Right ventricle myocardium superior (tissue), 1 donor: ENCODE results near the gene P2RY6. TPM values are rescaled to one million over a fixed set of nuclear protein-coding genes. Genes with fewer than 3 reads are reported as not detected.
A peak's percentile ranks its signal among the peaks of the same experiment; 100 is the strongest.

Experiments used
- ATAC-seq: fragments of 200-7000 bp; cut with Tn5 transposase; one replicate; pipeline ENCODE4 v1.9.1; 2020; ENCODE audit warnings: mild to moderate bottlenecking; ENCODE audit not compliant: poor library complexity
- DNase-seq: peaks from one replicate; pipeline ENCODE4 v3.0.0-alpha.2; 2020
- intact Hi-C: fragments of 100-400 bp; cut with DNase I; formaldehyde crosslinking; loops from one replicate; pipeline ENCODE4 v1.11.2; 2022
- total RNA-seq: library from RNA; stranded (reverse); fragmentation: NEBNext Ultra II Directional; extraction: Animal tissue kit (Norgen Biotek cat#: 25700); gene quantifications from one replicate; pipeline ENCODE4 v1.2.1, GENCODE V29; 2021
- donor health status: DM: no; HTN: yes; CAD: no; lungs with severe emphysema.

P2RY6 gene
- total RNA-seq, 1 donor from 2014 or later = 2.1 TPM

DNA sequence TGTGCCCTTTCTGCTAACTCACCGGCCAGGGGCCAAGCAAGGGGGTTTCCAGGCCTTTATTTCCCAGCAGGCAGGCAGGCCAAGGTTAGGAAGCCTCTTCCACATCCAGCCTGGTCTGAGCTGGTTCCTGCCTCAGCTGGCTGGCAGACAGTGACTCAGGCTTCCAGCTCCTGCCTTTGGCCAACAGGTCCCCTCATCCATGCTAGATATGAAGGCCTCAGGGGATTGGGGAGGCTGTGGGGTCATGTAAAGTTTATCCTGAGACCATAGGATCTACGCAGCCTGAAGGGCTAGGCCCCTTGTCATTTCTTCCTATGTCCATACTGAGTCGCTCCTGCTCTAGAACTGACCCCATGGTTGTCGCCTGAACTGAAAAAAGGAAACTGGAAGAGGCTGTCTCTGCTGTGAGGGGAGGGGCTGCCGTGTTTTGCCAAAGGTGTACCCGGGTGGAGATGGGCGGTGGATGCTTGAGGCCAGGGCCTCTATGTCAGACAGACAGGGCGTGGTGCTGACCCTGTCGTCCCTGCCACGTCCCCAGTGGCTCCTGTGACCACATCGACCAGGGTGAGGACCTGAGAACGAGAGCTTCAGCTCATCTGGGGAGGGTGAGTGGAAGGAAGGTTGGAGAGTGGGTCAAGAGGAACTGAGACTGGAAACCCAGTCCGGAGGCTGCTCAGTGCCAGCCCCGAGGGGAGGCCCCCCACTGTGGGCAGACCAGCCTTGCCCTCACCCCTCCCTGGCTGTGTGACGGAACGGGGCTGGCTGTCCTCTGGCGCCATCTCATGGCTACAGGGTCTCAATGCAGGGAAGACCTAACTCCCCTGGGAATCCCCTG, 17.0 kb downstream of the P2RY6 start:
- DNase-seq (peak; percentile 81), ATAC-seq (peak; percentile 86)
- intact Hi-C loops = loop anchor here (5.0 kb wide), 2 partner anchors 52 to 102 kb away; no protein-coding TSS in a partner anchor

DNA sequence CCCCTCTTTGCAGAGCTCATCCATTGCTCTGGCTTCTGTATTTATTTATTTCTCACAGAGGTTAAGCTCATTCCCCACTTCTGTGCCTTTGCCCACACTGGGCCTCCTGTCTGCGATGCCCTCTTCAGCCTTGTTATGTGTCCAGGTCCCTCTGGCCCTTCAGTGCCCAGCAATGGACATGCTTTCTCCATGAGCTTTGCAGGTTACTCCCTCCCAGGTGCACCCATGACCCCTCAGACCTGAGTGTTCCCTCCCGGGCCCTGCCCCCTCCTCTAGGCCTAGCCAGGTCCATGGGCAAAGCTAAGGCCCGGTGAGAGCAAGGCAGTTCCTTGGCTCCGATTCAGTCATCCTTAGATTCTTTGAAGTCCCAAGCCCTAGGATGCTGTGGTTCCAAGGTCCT, 18.4 kb downstream of the P2RY6 start:
- no peak for DNase-seq
- intact Hi-C loops = loop anchor here (10.0 kb wide), 1 partner anchor 566 kb away; no protein-coding TSS in a partner anchor

DNA sequence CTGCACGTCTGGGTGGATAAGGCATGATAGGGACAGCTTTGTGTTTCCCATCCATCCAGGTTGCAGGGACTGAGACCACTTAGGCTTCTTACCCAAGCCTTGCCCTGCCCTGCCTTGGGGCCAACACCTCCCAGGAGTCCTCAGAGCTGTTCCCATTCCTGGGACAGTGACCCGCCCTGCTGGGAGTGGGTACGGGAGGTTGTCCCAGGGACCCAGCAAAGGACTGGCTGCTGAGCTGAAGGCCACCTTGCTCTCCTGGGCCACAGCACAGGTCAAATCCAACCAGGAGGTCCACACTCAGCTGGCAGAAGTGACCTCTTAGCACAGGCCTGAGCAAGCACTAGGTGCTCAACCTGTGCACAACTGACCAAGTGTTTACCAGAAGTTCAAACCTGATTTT, 19.1 kb downstream of the P2RY6 start:
- intact Hi-C loops = loop anchor here (10.0 kb wide), 1 partner anchor 566 kb away; no protein-coding TSS in a partner anchor
- ATAC-seq (no peak), DNase-seq (no peak)

More for the DNA sequence above, 18.4 kb downstream of the P2RY6 start:
- no peak for ATAC-seq

DNA sequence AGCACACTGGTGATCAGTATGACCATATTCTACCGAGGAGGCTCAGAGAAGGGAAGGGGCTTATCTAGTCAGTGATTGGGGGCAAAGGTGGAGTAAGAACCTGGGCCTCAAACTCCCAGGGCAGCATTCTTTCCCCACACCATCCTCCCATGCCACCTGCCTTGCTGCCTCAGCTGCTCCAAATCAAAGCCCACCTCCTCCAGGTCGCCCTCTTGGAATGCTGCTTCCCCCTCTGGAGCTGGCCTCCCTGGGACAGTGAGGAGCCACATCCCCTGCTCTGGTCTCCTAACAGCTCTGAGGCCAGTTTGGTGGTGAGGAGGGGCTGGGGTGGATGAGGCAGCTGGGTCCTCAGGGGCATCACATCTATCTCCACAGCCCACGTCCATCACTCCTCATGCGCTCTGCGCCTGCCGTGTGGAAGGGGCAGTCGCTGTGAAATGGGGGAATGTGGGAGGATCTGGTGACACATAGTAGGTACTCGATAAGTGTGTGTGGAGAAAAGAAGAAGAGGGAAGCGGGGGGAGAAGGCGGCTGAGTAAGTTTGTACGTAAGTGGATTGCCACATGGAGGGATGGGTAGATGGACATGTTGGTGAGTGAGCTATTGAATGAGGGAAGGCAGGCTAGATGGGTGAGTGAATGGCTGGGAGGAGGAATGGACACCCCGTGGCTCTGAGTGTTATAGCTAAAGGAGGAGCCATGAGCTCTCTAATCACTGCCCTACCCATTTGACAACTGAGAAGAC, 19.8 kb downstream of the P2RY6 start:
- intact Hi-C loops = loop anchor here (10.0 kb wide), 1 partner anchor 567 kb away; no protein-coding TSS in a partner anchor
- ATAC-seq = no peak
- DNase-seq = no peak

DNA sequence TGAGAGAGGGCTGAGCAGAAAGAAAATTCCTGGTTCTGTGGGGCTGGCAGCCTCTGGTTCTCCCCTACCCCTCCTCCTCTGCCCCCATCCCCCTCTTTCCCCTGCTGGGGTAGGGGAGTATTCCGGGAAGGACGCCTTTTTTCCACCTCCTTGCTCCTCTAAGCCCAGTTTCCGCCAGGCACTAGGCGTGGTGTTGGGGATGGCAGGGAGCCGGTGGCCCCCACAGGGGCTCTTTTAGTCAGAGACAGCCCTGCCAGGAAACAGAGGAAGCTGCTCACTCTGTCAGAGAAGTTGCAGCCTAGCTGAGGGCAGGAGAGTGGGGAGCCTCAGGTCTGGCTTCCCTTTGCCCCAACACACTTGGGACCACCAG, 20.4 kb downstream of the P2RY6 start:
- intact Hi-C loops = loop anchor here (10.0 kb wide), 1 partner anchor 568 kb away; no protein-coding TSS in a partner anchor
- ATAC-seq = no peak
- no peak for DNase-seq

DNA sequence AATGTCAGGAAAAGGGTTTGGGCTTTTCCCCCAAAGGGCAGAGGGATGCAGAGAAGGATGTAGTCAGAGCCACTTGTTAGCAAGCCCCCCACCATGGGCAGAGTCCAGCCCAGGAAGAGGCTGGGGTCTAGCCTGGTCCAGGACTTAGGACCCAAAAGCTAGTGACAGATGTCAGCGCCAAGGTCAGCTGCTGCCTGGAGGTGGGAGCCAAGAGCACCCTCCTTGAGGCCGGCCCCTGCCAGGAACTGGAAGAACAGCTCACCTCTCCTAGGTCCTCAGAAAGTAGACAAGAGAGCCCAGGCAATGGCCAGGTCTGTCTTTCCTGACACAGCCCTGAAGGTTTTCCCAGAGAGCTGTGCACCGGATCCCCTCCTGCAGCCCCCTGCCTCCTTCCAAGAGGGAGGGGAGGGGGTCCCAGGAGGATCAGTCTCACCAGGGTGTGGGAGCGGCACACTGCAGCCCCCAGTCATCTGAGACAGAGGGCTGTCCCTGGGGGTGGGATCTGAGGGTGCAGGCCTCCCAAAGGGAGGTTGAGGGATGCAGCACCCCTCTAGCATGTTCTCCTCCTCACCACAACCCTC, 21.3 kb downstream of the P2RY6 start:
- DNase-seq (no peak), ATAC-seq (no peak)
- intact Hi-C loops = loop anchor here (10.0 kb wide), 1 partner anchor 569 kb away; no protein-coding TSS in a partner anchor

DNA sequence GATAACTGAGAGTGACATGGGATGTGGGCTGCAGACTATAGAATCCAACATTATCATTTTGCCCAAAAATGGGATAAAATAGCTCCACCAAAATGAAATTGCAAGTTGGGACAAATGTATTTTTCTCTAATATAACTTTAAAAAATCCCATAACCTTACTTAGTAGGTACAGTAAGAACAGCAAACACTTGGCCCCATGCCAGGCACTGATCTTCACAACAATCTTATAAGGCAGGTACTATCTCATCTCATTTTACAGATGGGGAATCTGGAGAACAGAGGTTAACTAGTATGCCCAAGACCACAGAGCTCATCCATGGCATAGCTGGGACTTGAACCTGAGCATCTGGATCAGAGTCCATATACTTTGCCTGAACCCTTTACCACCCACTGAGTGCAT, 22.5 kb downstream of the P2RY6 start:
- DNase-seq (no peak), ATAC-seq (no peak)
- intact Hi-C loops = loop anchor here (10.0 kb wide), 1 partner anchor 570 kb away; no protein-coding TSS in a partner anchor

DNA sequence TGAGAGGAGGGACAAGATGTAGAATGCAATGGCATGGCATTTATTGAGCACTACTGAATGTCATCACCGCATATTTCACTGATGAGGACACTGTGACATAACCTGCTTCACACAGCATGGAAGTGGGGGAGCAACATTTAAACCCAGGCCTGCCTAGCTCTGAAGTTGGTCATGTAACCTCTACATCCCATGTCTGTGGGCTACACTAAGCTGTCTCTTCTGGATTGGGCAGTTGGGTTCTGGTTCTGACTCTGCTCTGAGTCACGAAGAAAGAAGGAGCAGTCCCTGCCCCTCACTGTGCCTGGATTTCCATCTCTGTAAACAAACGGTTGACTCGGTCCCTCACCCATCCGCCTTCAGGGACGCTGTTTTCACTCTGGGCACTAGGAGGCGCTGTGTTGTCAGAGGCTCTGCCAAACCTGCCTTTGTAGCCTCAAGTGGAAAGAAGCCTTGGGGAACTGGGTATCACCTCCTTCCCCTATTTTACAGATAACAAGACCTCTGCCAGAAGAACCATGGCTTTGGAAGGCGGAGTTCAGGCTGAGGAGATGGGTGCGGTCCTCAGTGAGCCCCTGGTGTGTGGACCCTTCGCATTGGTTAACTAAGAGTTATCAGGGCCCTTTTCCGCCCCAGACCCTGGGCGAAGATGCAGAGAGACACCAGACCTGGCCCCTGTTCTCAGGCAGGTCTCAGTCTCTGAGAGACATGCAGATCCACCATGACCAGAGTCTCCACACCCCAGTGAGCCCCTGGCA, 23.3 kb downstream of the P2RY6 start:
- intact Hi-C loops = loop anchor here (10.0 kb wide), 1 partner anchor 571 kb away; no protein-coding TSS in a partner anchor

DNA sequence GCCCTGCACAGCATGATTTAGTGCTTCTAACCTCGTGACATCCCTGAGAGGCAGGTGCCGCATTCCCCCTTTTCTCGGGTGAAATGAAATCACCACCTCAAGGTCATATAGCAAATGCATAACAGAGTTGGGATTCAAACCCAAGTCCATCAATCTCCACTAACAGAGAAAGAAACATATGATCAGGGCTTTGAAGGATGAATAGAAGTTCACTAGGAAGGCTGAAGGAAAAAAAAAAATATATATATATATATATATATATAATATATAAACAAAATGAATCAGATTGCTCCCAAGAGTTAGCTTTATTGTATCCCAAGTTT, 23.8 kb downstream of the P2RY6 start:
- DNase-seq (no peak), ATAC-seq (no peak)
- intact Hi-C loops = loop anchor here (10.0 kb wide), 1 partner anchor 571 kb away; no protein-coding TSS in a partner anchor

More for the DNA sequence above, 23.3 kb downstream of the P2RY6 start:
- ATAC-seq (peak; percentile 38), DNase-seq (peak; percentile 74)

DNA sequence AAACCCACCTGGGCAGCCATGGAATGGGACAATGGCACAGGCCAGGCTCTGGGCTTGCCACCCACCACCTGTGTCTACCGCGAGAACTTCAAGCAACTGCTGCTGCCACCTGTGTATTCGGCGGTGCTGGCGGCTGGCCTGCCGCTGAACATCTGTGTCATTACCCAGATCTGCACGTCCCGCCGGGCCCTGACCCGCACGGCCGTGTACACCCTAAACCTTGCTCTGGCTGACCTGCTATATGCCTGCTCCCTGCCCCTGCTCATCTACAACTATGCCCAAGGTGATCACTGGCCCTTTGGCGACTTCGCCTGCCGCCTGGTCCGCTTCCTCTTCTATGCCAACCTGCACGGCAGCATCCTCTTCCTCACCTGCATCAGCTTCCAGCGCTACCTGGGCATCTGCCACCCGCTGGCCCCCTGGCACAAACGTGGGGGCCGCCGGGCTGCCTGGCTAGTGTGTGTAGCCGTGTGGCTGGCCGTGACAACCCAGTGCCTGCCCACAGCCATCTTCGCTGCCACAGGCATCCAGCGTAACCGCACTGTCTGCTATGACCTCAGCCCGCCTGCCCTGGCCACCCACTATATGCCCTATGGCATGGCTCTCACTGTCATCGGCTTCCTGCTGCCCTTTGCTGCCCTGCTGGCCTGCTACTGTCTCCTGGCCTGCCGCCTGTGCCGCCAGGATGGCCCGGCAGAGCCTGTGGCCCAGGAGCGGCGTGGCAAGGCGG, 24.5 kb downstream of the P2RY6 start:
- DNase-seq (no peak), ATAC-seq (no peak)
- intact Hi-C loops = loop anchor here (10.0 kb wide), 1 partner anchor 572 kb away; no protein-coding TSS in a partner anchor

DNA sequence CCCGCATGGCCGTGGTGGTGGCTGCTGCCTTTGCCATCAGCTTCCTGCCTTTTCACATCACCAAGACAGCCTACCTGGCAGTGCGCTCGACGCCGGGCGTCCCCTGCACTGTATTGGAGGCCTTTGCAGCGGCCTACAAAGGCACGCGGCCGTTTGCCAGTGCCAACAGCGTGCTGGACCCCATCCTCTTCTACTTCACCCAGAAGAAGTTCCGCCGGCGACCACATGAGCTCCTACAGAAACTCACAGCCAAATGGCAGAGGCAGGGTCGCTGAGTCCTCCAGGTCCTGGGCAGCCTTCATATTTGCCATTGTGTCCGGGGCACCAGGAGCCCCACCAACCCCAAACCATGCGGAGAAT, 25.1 kb downstream of the P2RY6 start:
- ATAC-seq (no peak), DNase-seq (no peak)
- intact Hi-C loops = loop anchor here (10.0 kb wide), 1 partner anchor 572 kb away; no protein-coding TSS in a partner anchor

DNA sequence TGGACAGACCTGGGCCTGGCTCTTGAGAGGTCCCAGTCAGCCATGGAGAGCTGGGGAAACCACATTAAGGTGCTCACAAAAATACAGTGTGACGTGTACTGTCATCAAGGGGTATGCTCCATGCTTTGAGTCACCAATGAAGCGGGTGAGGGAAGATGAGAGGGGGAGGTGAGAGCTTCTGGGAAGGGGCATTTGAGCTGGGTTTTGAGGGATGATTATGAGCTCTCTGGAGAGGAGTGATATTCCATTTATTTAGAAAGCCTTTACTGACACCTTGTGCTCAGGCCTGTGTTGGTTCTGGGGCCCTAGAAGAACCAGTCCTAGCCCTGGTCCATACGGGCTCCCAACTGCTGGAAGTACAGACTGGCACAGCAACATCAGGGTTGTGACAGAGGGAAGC, 25.6 kb downstream of the P2RY6 start:
- DNase-seq = no peak
- intact Hi-C loops = loop anchor here (10.0 kb wide), 1 partner anchor 573 kb away; no protein-coding TSS in a partner anchor
- ATAC-seq = no peak

DNA sequence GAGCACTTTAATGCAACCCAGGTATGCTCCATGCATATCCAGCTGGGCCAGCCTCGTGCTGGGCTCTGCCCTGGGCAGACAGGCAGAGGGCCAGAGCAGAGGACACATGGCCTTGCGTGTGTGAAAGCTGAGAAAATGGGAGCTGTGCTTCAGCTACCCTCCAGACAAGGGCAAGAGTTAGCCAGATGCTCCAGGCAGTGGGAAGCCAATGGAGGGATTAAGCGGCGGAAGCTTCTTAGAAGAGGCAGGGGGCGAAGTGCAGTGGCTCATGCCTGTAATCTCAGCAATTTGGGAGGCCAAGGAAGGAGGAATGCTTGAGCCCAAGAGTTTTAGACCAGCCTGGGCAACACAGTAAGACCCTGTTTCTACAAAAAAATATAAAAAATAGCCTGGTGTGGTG, 26.1 kb downstream of the P2RY6 start:
- no peak for ATAC-seq
- no peak for DNase-seq
- intact Hi-C loops = loop anchor here (10.0 kb wide), 1 partner anchor 573 kb away; no protein-coding TSS in a partner anchor

DNA sequence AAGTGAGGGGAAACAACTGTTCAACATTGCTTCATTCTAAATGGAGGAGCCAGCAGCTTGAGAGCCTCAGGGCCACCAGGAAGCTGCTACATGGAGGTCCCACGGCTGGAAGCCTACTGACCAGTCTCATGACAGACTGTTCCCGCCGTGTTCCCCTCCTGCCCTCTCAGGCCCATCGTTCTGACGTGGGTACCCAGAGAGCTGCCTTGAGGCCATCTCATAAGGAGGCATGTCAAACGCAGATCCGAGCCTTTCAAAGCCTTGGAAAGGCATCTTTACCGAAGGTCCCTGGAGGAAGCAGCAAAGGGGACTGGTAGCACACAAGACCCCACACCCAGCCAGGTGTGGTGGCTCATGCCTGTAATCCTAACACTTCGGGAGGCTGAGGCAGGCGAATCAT, 27.6 kb downstream of the P2RY6 start:
- intact Hi-C loops = loop anchor here (10.0 kb wide), 1 partner anchor 575 kb away; no protein-coding TSS in a partner anchor
- ATAC-seq (no peak), DNase-seq (no peak)

DNA sequence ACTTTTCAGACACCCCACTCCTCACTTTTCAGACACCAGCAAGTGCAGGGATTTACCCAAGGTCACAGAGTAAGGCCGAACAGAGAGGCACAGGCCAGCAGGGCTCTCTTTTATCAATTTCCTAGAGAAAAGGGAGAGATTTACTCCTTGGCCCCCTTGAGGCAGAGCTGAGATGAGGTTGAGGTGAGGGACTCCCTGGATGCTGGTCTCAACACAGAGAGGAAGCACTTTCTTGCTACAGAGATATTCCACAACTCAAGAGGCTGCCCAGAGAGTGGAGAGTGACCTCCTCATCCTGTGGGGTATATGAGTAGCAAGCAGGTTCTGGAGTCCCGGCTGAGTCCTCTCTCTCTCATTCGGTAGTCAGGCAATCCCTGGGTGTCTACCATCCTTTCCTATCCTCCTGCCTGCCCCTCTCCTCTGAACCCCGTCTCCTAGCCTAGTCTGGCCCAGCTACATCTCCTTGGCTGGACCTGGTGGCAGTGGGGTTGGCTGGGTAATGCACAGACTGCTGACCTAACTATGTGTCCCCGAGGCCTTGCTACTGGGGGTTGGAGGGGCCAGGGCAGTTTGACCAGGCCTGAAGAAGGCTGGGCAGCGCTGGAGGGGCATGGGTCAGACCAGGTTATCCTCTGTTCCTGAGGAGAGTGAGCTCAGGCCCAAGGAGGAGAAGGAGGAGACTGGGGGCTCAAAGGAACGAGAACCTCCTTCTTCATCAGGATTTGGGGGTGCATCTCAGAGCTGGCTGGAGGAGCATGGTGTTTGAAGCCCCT, 34.1 kb downstream of the P2RY6 start:
- ATAC-seq = no peak
- DNase-seq = no peak
- intact Hi-C loops = loop anchor here (5.0 kb wide), 1 partner anchor 86 kb away; no protein-coding TSS in a partner anchor

DNA sequence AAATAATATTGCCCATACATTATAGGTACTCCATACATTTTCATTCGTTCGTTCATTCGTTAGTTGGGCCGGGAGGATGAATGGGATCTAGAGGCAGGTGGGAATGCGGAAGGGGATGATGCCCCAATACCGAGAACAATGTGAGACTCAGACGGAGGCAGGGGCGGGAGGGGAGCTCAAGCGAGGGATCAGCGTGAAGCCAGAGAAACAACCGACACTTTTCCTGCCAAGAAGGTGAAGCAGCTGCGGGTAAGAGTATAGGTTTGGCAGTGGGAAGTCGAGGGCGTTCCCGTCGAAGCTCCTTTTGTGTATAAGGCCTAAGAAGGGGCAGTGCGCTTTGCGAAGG, 34.8 kb downstream of the P2RY6 start:
- intact Hi-C loops = loop anchor here (1.0 to 5.0 kb wide), 2 partner anchors 28 to 85 kb away; no protein-coding TSS in a partner anchor
- DNase-seq = no peak
- ATAC-seq = no peak
